ENCODE data around the gene FOSL2.

DNA sequence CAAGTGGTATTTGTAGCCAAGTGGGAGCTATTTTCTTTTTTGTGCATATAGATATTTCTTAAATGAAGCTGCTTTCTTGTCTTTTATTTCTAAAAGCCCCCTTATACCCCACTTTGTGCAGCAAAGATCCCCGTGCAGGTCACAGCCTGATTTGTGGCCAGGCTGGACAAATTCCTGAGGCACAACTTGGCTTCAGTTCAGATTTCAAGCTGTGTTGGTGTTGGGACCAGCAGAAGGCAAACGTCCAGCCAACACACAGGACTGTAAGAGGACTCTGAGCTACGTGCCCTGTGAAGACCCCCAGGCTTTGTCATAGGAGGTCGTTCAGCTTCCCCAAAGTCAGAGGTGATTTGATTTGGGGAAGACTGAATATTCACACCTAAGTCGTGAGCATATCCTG is 21.9 kb downstream of the FOSL2 start:
- TF ChIP-seq, protein P1, sequence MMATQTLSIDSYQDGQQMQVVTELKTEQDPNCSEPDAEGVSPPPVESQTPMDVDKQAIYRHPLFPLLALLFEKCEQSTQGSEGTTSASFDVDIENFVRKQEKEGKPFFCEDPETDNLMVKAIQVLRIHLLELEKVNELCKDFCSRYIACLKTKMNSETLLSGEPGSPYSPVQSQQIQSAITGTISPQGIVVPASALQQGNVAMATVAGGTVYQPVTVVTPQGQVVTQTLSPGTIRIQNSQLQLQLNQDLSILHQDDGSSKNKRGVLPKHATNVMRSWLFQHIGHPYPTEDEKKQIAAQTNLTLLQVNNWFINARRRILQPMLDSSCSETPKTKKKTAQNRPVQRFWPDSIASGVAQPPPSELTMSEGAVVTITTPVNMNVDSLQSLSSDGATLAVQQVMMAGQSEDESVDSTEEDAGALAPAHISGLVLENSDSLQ (IDR thresholded peaks at IDR 0.05): no peak
- no peak for TF ChIP-seq ZNF384 (IDR thresholded peaks at IDR 0.05)
- TF ChIP-seq HDGF (IDR thresholded peaks at IDR 0.05; ENCODE audit: borderline replicate concordance): no peak
- TF ChIP-seq SUZ12 (IDR thresholded peaks at IDR 0.05): no peak
